ENCODE results near the gene PSME3IP1.
A peak's percentile ranks its signal among the peaks of the same experiment; 100 is the strongest.
"Not testable (repeated sequence)": the region's sequence is repeated elsewhere in the genome, so short reads cannot be mapped to it uniquely, and the experiment has no call there.

Gene PSME3IP1

GRCh38 chr16:57113042-57113453 is 72.8 kb downstream of the PSME3IP1 start:
- peak overlapping the region; percentile 64 to 83 for H3K27ac ChIP-seq
- DNase-seq (ENCODE audit: low spot score) = no peak
- TF ChIP-seq CTCF (IDR thresholded peaks at IDR 0.05) = no peak
- peak overlapping the region; percentile 7 for H3K4me3 ChIP-seq

- Histone ChIP-seq H3K4me3 (peak overlapping the region; percentile 7), H3K27ac (peak overlapping the region; percentile 64 to 83)
- DNase-seq (ENCODE audit: low spot score) = no peak
- no peak for TF ChIP-seq CTCF (IDR thresholded peaks at IDR 0.05)
Observed at GRCh38 chr16:57112403-57113041, 73.3 kb downstream of the PSME3IP1 start.

- Histone ChIP-seq H3K4me3 (no peak overlapping the region), H3K27ac (no peak overlapping the region)
- DNase-seq (ENCODE audit: low spot score) = no peak
- TF ChIP-seq CTCF (IDR thresholded peaks at IDR 0.05) = no peak
Observed at GRCh38 chr16:57111420-57111819, 74.4 kb downstream of the PSME3IP1 start.

- Histone ChIP-seq H3K27ac (no peak overlapping the region), H3K4me3 (no peak overlapping the region)
- no peak for TF ChIP-seq CTCF (IDR thresholded peaks at IDR 0.05)
- no peak for DNase-seq (ENCODE audit: low spot score)
Observed at GRCh38 chr16:57110937-57111336, 74.9 kb downstream of the PSME3IP1 start.

- not testable (repeated sequence) for H3K4me3 ChIP-seq; DNase-seq (ENCODE audit: low spot score); H3K27ac ChIP-seq
Observed at GRCh38 chr16:57109259-57110105, 76.4 kb downstream of the PSME3IP1 start.

GRCh38 chr16:57108432-57108831 is 77.4 kb downstream of the PSME3IP1 start:
- no peak for DNase-seq (ENCODE audit: low spot score)
- no peak overlapping the region for H3K4me3 ChIP-seq
- TF ChIP-seq CTCF (IDR thresholded peaks at IDR 0.05) = no peak
- no peak overlapping the region for H3K27ac ChIP-seq

- peak overlapping the region in 1 of 2 donors; percentile 54 for H3K27ac ChIP-seq
- no peak overlapping the region for H3K4me3 ChIP-seq
- no peak for TF ChIP-seq CTCF (IDR thresholded peaks at IDR 0.05)
- no peak for DNase-seq (ENCODE audit: low spot score)
Observed at GRCh38 chr16:57107321-57107922, 78.4 kb downstream of the PSME3IP1 start.

Data from coronary artery (tissue), 2 donors.